Dendritic cell treated with granulocyte-macrophage colony-stimulating factor and Interleukin-4, amounts not matched to agents 40 ng/mL and 50 ng/mL, for 4 days (primary cell): Measurements from ENCODE around the gene PARD6G.

Experiments
- H3K27ac Mint-ChIP-seq: one replicate; pipeline ENCODE4 v1.8.0; 2022; ENCODE audit warnings: mild to moderate bottlenecking, mixed read lengths
- H3K27me3 Mint-ChIP-seq: one replicate; pipeline ENCODE4 v1.8.0; 2022; ENCODE audit warnings: mild to moderate bottlenecking, mixed read lengths
- H3K36me3 Mint-ChIP-seq: one replicate; pipeline ENCODE4 v1.8.0; 2022; ENCODE audit warnings: low read depth, mixed read lengths
- H3K4me1 Mint-ChIP-seq: one replicate; pipeline ENCODE4 v1.8.0; 2022; ENCODE audit warnings: low read depth, mixed read lengths
- H3K4me3 Mint-ChIP-seq: one replicate; pipeline ENCODE4 v1.8.0; 2022; ENCODE audit warnings: mild to moderate bottlenecking, moderate library complexity, mixed read lengths
- H3K9me3 Mint-ChIP-seq: one replicate; pipeline ENCODE4 v1.8.0; 2022; ENCODE audit warnings: mixed read lengths
- intact Hi-C: fragments of 100-400 bp; cut with micrococcal nuclease; formaldehyde crosslinking; loops from one replicate; pipeline ENCODE4 v1.15.0; 2022

The PARD6G gene

DNA sequence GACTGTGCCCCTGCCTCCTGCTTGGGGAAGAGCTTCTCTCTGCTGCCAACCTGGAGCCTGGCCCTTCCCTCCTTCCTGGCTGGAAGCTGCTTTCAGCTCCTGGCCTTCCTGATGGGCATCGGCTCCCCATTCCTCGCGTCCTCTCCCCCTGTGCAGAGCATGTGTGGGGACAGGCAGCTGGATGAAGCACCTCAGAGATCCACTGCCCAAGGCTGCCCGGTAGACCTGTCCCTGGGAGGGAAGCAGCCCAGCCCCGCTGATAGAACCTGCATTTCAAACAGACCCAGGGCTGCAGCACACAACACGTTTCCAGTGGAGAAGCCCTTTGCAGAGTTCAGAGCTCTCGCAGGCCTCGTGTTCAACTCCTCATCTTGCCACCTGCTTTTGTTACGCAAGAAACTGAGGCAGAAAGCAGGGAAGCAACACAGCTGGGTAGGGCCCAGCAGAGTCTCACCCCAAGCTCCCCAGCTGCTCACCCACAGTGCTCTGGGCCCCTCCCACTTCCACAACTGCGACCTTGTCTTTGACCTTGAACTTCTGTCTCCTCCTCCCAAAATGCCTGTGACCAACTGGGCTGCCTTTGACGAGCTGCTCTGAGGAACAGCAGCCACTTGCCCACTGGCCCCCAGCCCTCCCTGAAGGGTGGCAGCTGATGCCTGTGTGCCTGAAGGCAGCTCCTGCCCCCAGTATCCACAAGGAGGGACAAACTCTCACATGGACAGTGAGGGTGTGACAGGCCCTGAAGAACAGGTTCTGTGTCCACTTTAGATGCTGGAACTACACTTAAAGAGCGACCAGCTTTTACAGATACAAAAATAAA is 65.5 kb downstream of the PARD6G start:
- no peak overlapping the region for H3K27ac Mint-ChIP-seq
- H3K4me1 Mint-ChIP-seq, result no peaks in the 10 kb centered on the region
- peaks cover 4% of the 10 kb centered on the region for H3K27me3 Mint-ChIP-seq
- no peaks in the 10 kb centered on the region for H3K36me3 Mint-ChIP-seq
- intact Hi-C loops, result no loop called here
- H3K9me3 Mint-ChIP-seq, result peaks cover 8% of the 10 kb centered on the region
- H3K4me3 Mint-ChIP-seq, result no peak overlapping the region

DNA sequence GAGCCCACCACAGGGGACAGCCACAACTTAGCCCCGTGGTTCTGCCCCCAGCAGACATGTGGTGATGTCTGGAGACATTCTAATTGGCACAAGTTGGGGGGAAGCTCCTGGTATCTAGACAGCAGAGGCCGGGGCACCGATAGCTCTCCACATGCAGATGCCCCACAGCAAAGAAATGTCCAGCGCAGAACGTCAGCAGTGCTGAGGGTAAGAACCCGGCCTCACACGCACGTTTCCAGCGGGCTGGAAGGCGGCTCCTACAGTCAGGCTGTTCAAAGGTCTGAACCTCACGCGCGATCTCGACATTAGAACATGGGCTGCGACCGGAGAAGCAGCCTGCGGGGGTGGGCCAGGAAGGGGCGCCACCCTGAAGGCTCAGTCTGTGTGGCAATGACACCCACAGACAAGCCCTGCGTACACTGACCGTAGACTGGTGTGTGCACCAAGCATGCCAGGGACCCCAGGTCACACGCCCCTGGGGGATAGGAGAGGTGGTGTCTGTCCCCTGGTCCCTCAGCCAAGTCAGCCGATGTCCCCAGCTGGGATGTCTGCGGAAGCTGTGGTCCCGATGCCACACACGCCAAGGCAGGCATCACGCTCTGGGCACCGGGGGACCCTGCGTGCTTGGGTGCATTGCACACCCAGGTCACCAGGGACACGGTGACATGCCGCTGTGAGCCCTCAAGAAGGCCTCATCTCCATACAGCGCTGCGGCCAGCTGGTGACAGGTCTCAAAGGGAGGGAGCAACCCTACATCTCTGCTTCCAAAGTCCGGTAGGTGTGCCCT is 66.3 kb downstream of the PARD6G start:
- intact Hi-C loops, result no loop called here
- Mint-ChIP-seq H3K27me3 (peaks cover 4% of the 10 kb centered on the region), H3K4me3 (no peak overlapping the region), H3K27ac (no peak overlapping the region), H3K9me3 (peaks cover 3% of the 10 kb centered on the region), H3K4me1 (no peaks in the 10 kb centered on the region), H3K36me3 (no peaks in the 10 kb centered on the region)

DNA sequence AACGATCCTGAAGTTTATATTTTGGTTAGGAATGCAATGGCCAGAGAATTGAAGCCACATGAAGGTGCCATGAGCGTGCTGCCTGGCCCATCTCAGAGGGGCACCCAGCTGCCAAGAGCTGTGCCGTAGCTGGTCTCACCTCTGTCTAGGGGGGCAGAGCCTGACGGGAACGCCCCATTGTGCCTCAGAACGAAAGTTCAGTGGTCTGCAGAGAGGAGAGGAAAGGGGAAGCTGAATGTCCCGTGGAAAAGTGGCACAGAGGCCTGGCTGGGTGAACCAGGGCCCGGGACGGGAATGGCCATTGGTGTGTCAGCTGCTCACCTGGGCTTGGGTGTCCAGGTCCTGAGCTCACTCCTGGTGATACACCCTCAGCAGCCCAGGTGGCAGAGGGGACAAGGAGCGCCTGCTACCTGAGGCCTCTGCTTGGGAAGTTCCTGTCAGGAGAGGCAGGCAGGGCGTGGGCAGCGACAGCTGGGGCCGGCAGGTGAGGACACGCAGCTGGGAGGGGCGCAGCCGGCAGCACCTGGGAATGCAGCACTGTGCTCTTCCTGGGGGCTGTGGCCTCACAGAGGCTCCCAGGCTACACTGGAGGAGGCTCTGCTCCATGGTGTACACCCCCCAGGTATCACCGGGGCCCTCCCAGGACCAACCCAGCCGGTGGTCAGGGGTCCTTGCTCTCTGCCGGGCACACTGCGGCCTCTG is 67.3 kb downstream of the PARD6G start:
- Mint-ChIP-seq H3K27ac (no peak overlapping the region), H3K36me3 (no peaks in the 10 kb centered on the region), H3K27me3 (peaks cover 7% of the 10 kb centered on the region), H3K4me3 (no peak overlapping the region), H3K4me1 (no peaks in the 10 kb centered on the region), H3K9me3 (no peaks in the 10 kb centered on the region)
- intact Hi-C loops, result no loop called here

DNA sequence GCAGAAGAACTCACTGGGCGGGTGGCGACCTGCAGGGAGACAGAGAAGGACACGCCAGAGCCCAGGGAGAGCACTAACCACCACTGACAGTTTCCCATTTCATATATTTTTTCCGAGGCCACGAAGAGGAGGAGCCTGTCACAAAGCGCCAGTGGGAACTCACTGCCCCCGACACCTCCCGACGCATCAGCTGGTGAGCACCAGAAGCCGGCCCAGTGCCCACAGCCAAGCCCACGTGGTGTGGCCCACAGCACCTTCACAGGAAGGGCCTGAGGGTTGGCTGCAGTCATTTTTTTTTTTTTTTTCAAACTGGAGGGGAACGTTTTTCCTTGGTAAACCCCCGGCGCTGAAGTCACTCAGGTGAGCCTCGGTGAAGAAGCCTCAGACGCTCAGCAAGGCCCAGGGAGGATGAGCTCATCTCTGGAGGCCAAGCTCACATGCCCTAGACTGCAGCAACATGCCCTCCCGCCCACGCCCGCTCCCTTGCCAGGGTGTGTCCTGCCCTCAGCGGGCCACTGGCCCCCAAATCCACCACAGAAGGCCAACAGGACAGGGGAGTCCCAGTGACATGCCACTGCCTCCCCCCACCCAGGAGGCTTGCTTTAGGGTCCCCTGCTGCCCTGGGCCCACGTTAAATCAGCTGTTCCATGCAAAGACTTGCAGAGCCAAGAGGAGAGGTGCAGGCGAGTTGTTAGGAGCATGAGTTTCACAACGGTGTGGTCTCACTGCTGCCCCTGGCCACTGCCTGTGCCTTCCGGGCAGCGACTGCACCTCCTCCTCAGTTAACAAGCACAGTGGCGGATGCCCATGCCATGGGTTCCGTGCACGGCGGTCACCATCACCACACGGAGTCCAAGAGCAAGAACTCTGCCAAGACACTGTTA is 68.1 kb downstream of the PARD6G start:
- Mint-ChIP-seq H3K27me3 (peaks cover 7% of the 10 kb centered on the region), H3K4me1 (no peaks in the 10 kb centered on the region), H3K4me3 (no peak overlapping the region), H3K9me3 (no peaks in the 10 kb centered on the region), H3K36me3 (no peaks in the 10 kb centered on the region), H3K27ac (no peak overlapping the region)
- intact Hi-C loops, result no loop called here

DNA sequence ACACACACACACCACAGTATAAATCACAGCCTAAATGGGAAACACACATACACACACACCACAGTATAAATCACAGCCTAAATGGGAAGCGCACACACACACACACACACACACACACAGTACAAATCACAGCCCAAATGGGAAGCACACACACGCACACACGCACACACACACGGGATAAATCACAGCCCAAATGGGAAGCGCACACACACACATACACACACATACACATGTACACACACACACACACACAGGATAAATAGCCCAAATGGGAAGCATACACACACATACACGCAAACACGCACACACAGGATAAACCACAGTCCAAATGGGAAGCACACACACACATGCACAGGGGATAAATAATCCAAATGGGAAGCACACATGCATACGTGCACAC is 70.2 kb downstream of the PARD6G start:
- Mint-ChIP-seq H3K27me3 (peaks cover 10% of the 10 kb centered on the region), H3K27ac (no peak overlapping the region)

DNA sequence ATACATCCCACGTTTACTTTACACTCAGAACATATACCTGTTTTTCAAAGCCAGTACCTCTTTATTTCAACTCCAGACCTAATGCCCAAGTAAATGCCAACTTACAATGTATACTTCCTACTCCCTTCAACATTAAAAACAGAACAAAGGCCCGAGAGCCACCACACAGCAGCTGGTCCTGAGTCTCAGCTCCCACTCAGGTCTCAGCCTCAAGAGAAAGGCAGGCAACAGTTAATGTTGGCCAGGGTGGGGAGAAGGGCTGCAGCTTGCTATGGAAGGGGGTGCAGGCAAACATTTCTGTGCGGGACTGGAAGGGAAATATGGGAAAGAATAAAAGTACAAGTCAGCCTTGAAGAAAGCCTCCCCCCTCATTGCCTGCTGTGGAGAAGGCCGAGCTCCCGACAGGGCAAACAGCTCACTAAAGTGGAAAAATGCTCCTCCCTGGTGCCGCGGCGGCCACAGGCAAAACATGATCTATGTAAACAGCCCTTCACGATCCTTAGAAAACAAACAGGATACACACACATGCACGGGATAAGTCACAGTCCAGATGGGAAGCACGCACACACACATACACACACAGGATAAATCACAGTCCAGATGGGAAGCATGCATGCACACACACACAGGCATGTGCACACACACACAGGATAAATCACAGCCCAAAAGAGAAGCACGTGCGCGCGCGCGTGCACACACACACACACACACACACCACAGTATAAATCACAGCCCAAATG is 70.8 kb downstream of the PARD6G start:
- Mint-ChIP-seq H3K4me1 (peaks cover under 1% of the 10 kb centered on the region), H3K9me3 (no peaks in the 10 kb centered on the region), H3K36me3 (no peaks in the 10 kb centered on the region), H3K27ac (no peak overlapping the region), H3K4me3 (no peak overlapping the region), H3K27me3 (peaks cover 13% of the 10 kb centered on the region)
- intact Hi-C loops, result no loop called here

More for the DNA sequence above, 70.2 kb downstream of the PARD6G start:
- Mint-ChIP-seq H3K4me3 (no peak overlapping the region), H3K36me3 (no peaks in the 10 kb centered on the region), H3K9me3 (no peaks in the 10 kb centered on the region), H3K4me1 (no peaks in the 10 kb centered on the region)
- intact Hi-C loops, result no loop called here

DNA sequence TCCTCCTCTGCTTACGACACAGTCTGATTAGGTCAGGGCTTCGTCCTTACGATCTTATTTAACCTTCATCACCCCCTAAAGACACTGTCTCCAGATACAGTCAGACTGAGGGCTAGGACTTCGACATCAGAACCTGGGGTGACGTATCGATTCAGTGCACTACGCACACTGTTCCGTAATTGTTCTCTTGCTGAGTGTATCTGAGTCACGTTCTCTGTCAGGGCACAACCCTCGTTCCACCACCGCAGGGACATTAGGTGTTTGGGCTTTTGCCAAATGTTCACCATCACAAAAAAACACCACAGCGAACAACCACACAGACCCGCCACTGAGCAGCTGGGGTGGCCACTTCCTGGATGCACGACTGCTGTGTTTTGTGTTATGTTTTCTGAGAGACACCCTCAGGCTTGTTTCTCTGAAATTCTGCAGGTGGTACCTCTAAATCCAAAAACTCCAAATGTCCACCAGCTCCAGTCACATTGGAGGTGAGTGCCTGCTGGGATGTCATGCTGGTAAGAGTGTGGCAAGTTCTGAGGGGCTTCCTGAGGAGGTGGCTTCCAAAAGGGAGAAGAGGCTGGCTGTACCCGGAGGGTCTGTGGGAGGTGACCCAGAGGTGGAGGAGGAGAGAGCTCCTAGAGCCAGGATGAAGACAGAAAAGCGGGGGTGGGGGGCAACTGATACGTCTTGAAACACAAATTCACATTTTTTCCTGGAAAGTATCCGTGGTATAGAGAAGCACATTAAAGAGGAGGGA is 71.7 kb downstream of the PARD6G start:
- peaks cover 7% of the 10 kb centered on the region for H3K4me1 Mint-ChIP-seq
- peaks cover 19% of the 10 kb centered on the region for H3K27me3 Mint-ChIP-seq
- intact Hi-C loops, result no loop called here
- H3K9me3 Mint-ChIP-seq, result no peaks in the 10 kb centered on the region
- H3K36me3 Mint-ChIP-seq, result no peaks in the 10 kb centered on the region
- H3K27ac Mint-ChIP-seq, result no peak overlapping the region
- H3K4me3 Mint-ChIP-seq, result no peak overlapping the region

DNA sequence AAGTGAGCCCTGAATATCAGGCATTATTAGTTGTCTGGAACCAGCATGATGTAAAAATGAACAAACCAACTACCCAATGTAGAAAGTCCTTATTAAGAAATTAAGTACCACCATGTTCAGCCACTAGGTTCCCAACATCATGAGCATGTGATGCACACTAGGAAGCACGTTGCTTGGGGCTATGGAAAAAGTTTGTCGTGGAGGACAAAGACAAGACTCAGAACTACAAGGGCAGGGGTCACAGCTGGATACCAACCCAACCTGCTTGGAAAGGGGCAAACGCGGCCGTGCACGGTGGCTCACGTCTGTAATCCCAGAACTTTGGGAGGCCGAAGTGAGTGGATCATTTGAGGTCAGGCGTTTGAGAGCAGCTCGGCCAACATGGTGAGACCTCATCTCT is 74.3 kb downstream of the PARD6G start:
- Mint-ChIP-seq H3K27ac (no peak overlapping the region), H3K27me3 (peaks cover 22% of the 10 kb centered on the region), H3K36me3 (no peaks in the 10 kb centered on the region), H3K9me3 (no peaks in the 10 kb centered on the region), H3K4me3 (no peak overlapping the region), H3K4me1 (peaks cover 7% of the 10 kb centered on the region)
- intact Hi-C loops, result no loop called here

DNA sequence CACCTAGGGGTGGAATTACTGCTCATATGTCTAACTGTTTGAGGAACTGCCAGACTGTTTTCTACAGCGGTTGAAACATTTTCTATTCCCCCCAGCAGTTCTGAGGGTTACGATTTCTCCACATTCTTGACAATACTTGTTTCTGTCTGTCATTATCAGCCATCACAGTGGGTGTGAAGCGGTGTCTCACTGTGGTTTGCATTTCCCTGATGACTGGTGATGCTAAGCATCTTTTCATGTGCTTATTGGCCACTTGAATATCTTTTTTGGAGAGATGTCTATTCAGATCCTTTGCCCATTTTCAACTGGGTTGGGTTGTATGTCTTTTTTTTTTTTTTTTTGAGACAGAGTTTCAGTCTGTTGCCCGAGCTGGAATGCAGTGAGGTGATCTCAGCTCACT is 75.3 kb downstream of the PARD6G start:
- Mint-ChIP-seq H3K4me1 (peaks cover 7% of the 10 kb centered on the region), H3K4me3 (no peak overlapping the region), H3K27me3 (peaks cover 19% of the 10 kb centered on the region), H3K27ac (no peak overlapping the region), H3K9me3 (no peaks in the 10 kb centered on the region), H3K36me3 (no peaks in the 10 kb centered on the region)
- intact Hi-C loops, result no loop called here

DNA sequence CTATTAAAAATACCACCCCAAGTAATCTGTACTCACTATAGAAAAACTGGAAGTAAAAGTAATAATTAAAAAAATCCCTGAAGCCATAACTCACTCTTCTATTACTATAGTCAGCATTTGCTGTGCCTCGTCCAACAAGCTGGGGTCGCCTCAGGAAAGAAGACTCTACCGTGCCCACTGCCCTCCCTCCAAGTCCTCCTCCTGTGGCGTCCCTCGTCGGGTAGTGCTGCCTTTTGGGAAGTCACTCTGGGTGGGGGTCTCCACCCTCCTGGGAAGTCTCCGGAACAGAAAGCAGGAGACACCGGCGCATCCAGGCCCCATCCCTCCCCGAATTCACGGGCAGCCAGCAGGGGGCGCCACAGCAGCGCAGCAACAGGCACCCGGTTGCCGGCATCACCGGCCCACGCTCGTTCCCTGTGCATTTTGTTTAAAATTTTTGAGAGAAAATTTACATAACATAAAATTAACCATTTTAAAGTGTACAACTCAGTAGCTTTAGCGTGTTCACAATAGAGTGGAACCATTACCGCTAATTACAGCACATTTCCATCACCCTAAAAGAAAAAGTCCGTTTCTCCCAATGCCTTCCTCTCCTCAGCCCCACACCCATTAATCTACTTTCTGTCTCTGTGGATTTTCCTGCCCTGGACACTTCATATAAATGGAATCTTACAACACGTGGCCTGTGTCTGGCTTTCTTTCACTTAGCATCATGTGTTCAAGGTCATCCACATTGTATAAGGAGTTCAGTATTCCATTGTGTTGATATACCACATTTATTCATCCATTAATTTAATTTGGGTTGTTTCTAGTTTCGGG is 76.1 kb downstream of the PARD6G start:
- intact Hi-C loops, result no loop called here
- Mint-ChIP-seq H3K27ac (no peak overlapping the region), H3K27me3 (peaks cover 18% of the 10 kb centered on the region), H3K4me1 (peaks cover 7% of the 10 kb centered on the region), H3K36me3 (no peaks in the 10 kb centered on the region), H3K9me3 (no peaks in the 10 kb centered on the region), H3K4me3 (no peak overlapping the region)

DNA sequence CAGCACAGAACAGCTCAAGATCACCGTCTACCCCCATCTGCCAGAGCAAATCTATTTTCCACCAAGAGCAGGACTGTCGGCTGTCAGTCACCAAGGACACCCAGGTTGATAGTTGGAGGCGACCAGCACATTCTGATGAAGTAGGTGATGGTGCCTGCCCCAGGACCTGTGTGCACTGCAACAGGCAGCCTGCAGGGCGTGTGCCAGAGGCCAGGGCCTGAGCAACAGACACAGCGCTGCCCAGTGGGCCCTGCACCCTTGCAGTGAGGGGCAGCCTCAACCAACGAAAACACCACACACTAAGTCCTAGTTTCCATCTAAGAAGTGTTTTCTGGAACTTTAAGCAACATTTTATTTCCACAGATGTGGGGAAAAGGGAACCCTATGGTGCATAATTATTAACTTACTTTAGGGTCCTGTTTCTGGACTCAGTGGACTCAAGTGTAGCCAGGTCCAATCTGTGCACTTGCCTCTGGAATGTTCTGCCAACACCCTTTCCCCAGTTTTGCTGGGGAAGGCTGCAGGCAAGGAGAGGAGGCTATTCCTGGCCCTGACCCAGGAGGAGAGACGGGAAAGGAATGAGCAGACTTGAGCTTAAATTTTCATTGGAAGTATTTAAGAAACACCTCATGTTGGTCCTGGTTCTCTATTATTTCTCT is 76.8 kb downstream of the PARD6G start:
- no peak overlapping the region for H3K4me3 Mint-ChIP-seq
- H3K27me3 Mint-ChIP-seq, result peaks cover 18% of the 10 kb centered on the region

More for the DNA sequence above, 76.8 kb downstream of the PARD6G start:
- H3K27ac Mint-ChIP-seq, result no peak overlapping the region
- peaks cover under 1% of the 10 kb centered on the region for H3K9me3 Mint-ChIP-seq
- peaks cover 7% of the 10 kb centered on the region for H3K4me1 Mint-ChIP-seq
- intact Hi-C loops, result no loop called here
- H3K36me3 Mint-ChIP-seq, result no peaks in the 10 kb centered on the region
